Neural crest cell (in vitro differentiated cells): ENCODE results near the gene SORCS1. TPM values are rescaled to one million over a fixed set of nuclear protein-coding genes. Genes with fewer than 3 reads are reported as not detected.

Experiments used
- DNase-seq: peaks from one replicate; pipeline ENCODE4 v3.0.0; 2021; ENCODE audit warnings: low read depth, mixed read lengths, low spot score
- H3K27ac Mint-ChIP-seq: one replicate; pipeline ENCODE4 v1.8.0; 2021; ENCODE audit warnings: mild to moderate bottlenecking, mixed read lengths; ENCODE audit not compliant: unreplicated experiment
- H3K27me3 Mint-ChIP-seq: 2 replicates; pipeline ENCODE4 v1.8.0; 2021; ENCODE audit warnings: low read depth, mild to moderate bottlenecking, mixed read lengths
- H3K36me3 Mint-ChIP-seq: 2 replicates; pipeline ENCODE4 v1.8.0; 2021; ENCODE audit warnings: low read depth, mild to moderate bottlenecking, mixed read lengths
- H3K4me1 Mint-ChIP-seq: 2 replicates; pipeline ENCODE4 v1.8.0; 2021; ENCODE audit warnings: mixed read lengths
- H3K4me3 Mint-ChIP-seq: one replicate; pipeline ENCODE4 v1.8.0; 2021; ENCODE audit warnings: mild to moderate bottlenecking, mixed read lengths
- H3K9me3 Mint-ChIP-seq: 2 replicates; pipeline ENCODE4 v1.8.0; 2021; ENCODE audit warnings: mixed read lengths
- CTCF ChIP-seq: fragments of 200-600 bp; sonication (generic); conservative IDR thresholded peaks from 2 replicates; pipeline ENCODE4 v1.5.0; 2021; ENCODE audit warnings: antibody characterized with exemption, mild to moderate bottlenecking
- total RNA-seq: library from RNA; stranded (reverse); gene quantifications from 2 replicates; pipeline ENCODE4 v1.2.1, GENCODE V29; 2021

SORCS1 gene
- total RNA-seq, 1 donor from 2014 or later = 8.2 TPM

- peaks cover 3% of the 10 kb centered on the region for H3K36me3 Mint-ChIP-seq
- peaks cover 7% of the 10 kb centered on the region for H3K9me3 Mint-ChIP-seq
- no peak for DNase-seq
- no peak overlapping the region for H3K27ac Mint-ChIP-seq
- H3K4me1 Mint-ChIP-seq = no peaks in the 10 kb centered on the region
- no peaks in the 10 kb centered on the region for H3K27me3 Mint-ChIP-seq
- no peak for TF ChIP-seq CTCF
- H3K4me3 Mint-ChIP-seq = no peak overlapping the region
Observed at GRCh38 chr10:106713846-106714245, 450.7 kb downstream of the SORCS1 start.

- peaks cover 3% of the 10 kb centered on the region for H3K36me3 Mint-ChIP-seq
- DNase-seq = no peak
- H3K9me3 Mint-ChIP-seq = peaks cover 7% of the 10 kb centered on the region
- H3K27me3 Mint-ChIP-seq = no peaks in the 10 kb centered on the region
- no peak for TF ChIP-seq CTCF
- no peak overlapping the region for H3K4me3 Mint-ChIP-seq
- H3K4me1 Mint-ChIP-seq = no peaks in the 10 kb centered on the region
- H3K27ac Mint-ChIP-seq = no peak overlapping the region
Observed at GRCh38 chr10:106712988-106713387, 451.5 kb downstream of the SORCS1 start.

- Mint-ChIP-seq H3K4me1 (no peaks in the 10 kb centered on the region), H3K4me3 (no peak overlapping the region), H3K27ac (no peak overlapping the region), H3K27me3 (no peaks in the 10 kb centered on the region), H3K36me3 (no peaks in the 10 kb centered on the region), H3K9me3 (peaks cover 5% of the 10 kb centered on the region)
- peak; percentile 10 for DNase-seq
- peak; percentile 77 for TF ChIP-seq CTCF
Observed at GRCh38 chr10:106711313-106711906, 453.1 kb downstream of the SORCS1 start.

- H3K4me1 Mint-ChIP-seq = peaks cover 3% of the 10 kb centered on the region
- H3K9me3 Mint-ChIP-seq = peaks cover 5% of the 10 kb centered on the region
- no peak overlapping the region for H3K27ac Mint-ChIP-seq
- H3K4me3 Mint-ChIP-seq = no peak overlapping the region
- no peak for TF ChIP-seq CTCF
- no peaks in the 10 kb centered on the region for H3K36me3 Mint-ChIP-seq
- no peak for DNase-seq
- H3K27me3 Mint-ChIP-seq = no peaks in the 10 kb centered on the region
Observed at GRCh38 chr10:106708506-106708905, 456.0 kb downstream of the SORCS1 start.

GRCh38 chr10:106707657-106708056, 456.8 kb downstream of the SORCS1 start:
- H3K4me3 Mint-ChIP-seq = no peak overlapping the region

More at GRCh38 chr10:106707657-106708056, 456.8 kb downstream of the SORCS1 start:
- no peak overlapping the region for H3K27ac Mint-ChIP-seq
- DNase-seq = no peak
- no peak for TF ChIP-seq CTCF
- H3K4me1 Mint-ChIP-seq = peaks cover 3% of the 10 kb centered on the region
- peaks cover 5% of the 10 kb centered on the region for H3K9me3 Mint-ChIP-seq
- no peaks in the 10 kb centered on the region for H3K27me3 Mint-ChIP-seq
- H3K36me3 Mint-ChIP-seq = no peaks in the 10 kb centered on the region
